ENCODE results near the gene RUVBL1.
A peak's percentile ranks its signal among the peaks of the same experiment; 100 is the strongest.

Gene RUVBL1

GRCh38 chr3:128081226-128081625 is 42.4 kb downstream of the RUVBL1 start:
- no peak for DNase-seq

GRCh38 chr3:128080323-128081080 is 43.1 kb downstream of the RUVBL1 start:
- no peak for DNase-seq

GRCh38 chr3:128079823-128080222 is 43.8 kb downstream of the RUVBL1 start:
- no peak for DNase-seq

GRCh38 chr3:128078875-128079274 is 44.7 kb downstream of the RUVBL1 start:
- DNase-seq, result no peak

GRCh38 chr3:128078322-128078721 is 45.3 kb downstream of the RUVBL1 start:
- no peak for DNase-seq

GRCh38 chr3:128077665-128078064 is 45.9 kb downstream of the RUVBL1 start:
- no peak for DNase-seq

GRCh38 chr3:128077202-128077624 is 46.4 kb downstream of the RUVBL1 start:
- DNase-seq, result no peak

- peak; percentile 54 for DNase-seq
Observed at GRCh38 chr3:128076483-128077201, 47.0 kb downstream of the RUVBL1 start.

- peak; percentile 92 for DNase-seq
Observed at GRCh38 chr3:128075522-128076482, 47.8 kb downstream of the RUVBL1 start.

GRCh38 chr3:128074851-128075521 is 48.6 kb downstream of the RUVBL1 start:
- no peak for DNase-seq

- DNase-seq, result no peak
Observed at GRCh38 chr3:128073807-128074206, 49.8 kb downstream of the RUVBL1 start.

- DNase-seq, result no peak
Observed at GRCh38 chr3:128073185-128073725, 50.4 kb downstream of the RUVBL1 start.

GRCh38 chr3:128072454-128073184 is 51.0 kb downstream of the RUVBL1 start:
- DNase-seq, result no peak

- DNase-seq, result no peak
Observed at GRCh38 chr3:128071771-128072453, 51.7 kb downstream of the RUVBL1 start.

GRCh38 chr3:128070898-128071591 is 52.6 kb downstream of the RUVBL1 start:
- peak; percentile 19 for DNase-seq

- DNase-seq, result no peak
Observed at GRCh38 chr3:128069271-128069670, 54.3 kb downstream of the RUVBL1 start.

- peak; percentile 27 for DNase-seq
Observed at GRCh38 chr3:128068156-128068620, 55.4 kb downstream of the RUVBL1 start.

GRCh38 chr3:128067489-128067888 is 56.1 kb downstream of the RUVBL1 start:
- no peak for DNase-seq

- DNase-seq, result no peak
Observed at GRCh38 chr3:128066676-128067075, 56.9 kb downstream of the RUVBL1 start.

GRCh38 chr3:128066114-128066513 is 57.5 kb downstream of the RUVBL1 start:
- no peak for DNase-seq

All from activated T-cell treated with anti-CD3 and anti-CD28 coated beads, Interleukin-2, amount 50 U/mL, for 1 hour (primary cell).